Tibial nerve (tissue), 4 donors: ENCODE data around the gene GPR148. TPM values are rescaled to one million over a fixed set of nuclear protein-coding genes. Genes with fewer than 3 reads are reported as not detected.
"Not testable (repeated sequence)": the region's sequence is repeated elsewhere in the genome, so short reads cannot be mapped to it uniquely, and the experiment has no call there.

ENCODE experiments used
- DNase-seq, 2 donors: peaks; one replicate each; pipeline ENCODE4 v3.0.0-alpha.2; 2019; ENCODE audit warnings: low spot score in 2 of 2
- H3K27ac ChIP-seq, 4 donors: fragments of 200-600 bp; sonication (generic) in 3 of 4; one replicate each; pipeline ENCODE4 v1.5.1; 2017 to 2019; ENCODE audit warnings: mild to moderate bottlenecking in 1 of 4
- H3K27me3 ChIP-seq, 2 donors: fragments of 200-600 bp; sonication (generic) in 1 of 2; one replicate each; pipeline versions ENCODE4 v1.5.1 to v1.6.0; 2017 to 2019
- H3K36me3 ChIP-seq, 3 donors: fragments of 200-600 bp; sonication (generic); one replicate each; pipeline ENCODE4 v1.5.1; 2018 to 2019
- H3K4me1 ChIP-seq, 4 donors: fragments of 200-600 bp; sonication (generic) in 3 of 4; one replicate each; pipeline ENCODE4 v1.5.1; 2017 to 2019
- H3K4me3 ChIP-seq, 4 donors: fragments of 200-600 bp; sonication (generic) in 3 of 4; one replicate each; pipeline ENCODE4 v1.5.1; 2017 to 2019; ENCODE audit warnings: mild to moderate bottlenecking in 1 of 4, moderate library complexity in 1 of 4
- H3K9me3 ChIP-seq, 4 donors: fragments of 200-600 bp; sonication (generic) in 3 of 4; one replicate each; pipeline ENCODE4 v1.5.1; 2017 to 2019
- CTCF ChIP-seq, 5 experiments: fragments of 200-600 bp in 3 of 5; fragments of 450-650 bp in 2 of 5; sonication (generic) in 3 of 5; IDR thresholded peaks; one replicate each; pipeline ENCODE4 v1.5.1; 2016 to 2019; ENCODE audit warnings: antibody characterized with exemption in 5 of 5, mild to moderate bottlenecking in 3 of 5, moderate library complexity in 2 of 5
- EP300 ChIP-seq, 2 donors: sonication (generic); formaldehyde crosslinking; IDR thresholded peaks; one replicate each; pipeline ENCODE4 v1.6.1; 2017; ENCODE audit warnings: antibody characterized with exemption in 2 of 2, mild to moderate bottlenecking in 1 of 2
- POLR2A ChIP-seq, 2 donors: fragments of 450-650 bp; IDR thresholded peaks; one replicate each; pipeline ENCODE4 v1.6.1; 2017; ENCODE audit warnings: antibody characterized with exemption in 2 of 2, mild to moderate bottlenecking in 2 of 2, moderate library complexity in 2 of 2
- WGBS, 2 donors: methylation state at CpG; one replicate each; pipeline ENCODE4 v1.1.5; 2018; 5-methylcytosine and 5-hydroxymethylcytosine counted together
- total RNA-seq, 4 donors: library from RNA; depleted of rRNA; stranded (reverse); fragments of >200 nt; gene quantifications; one replicate each; pipeline ENCODE4 v1.1.0, GENCODE V29; 2016

The GPR148 gene
- total RNA-seq, result not detected

DNA sequence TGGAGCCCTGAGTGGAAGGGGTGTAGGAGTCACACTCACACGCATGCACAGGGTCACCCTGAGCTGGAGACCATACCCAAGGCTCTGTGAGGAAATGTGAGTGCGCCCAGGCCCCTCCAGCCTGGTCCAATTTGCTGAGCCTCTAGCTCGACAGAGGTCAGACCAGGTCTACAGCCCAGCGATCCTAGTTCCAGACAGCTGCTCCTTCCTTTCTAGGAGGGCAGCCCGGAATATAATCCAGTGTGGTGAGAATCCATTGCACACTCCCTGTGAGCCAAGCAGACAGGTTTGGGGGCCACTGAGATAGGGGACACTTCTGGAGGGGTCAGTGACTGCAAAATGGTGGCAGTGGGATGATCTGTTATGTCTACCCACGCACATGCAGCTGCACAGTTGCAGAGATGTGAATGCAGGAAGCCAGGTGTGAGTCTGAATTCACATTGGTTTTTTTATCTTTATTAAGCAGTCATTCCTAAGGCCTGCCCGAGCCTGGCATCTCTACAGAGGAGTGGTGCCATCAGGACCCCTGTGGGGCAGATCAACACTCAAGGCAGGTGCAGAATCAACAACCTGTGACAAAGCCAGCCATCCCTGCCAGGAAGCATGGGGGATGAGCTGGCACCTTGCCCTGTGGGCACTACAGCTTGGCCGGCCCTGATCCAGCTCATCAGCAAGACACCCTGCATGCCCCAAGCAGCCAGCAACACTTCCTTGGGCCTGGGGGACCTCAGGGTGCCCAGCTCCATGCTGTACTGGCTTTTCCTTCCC is at the start of gene GPR148:
TSS of gene GPR148 (plus strand) at position 522 of the 768 bp plus-strand sequence. CDS start at position 604, 82 bp downstream.
- H3K27me3 ChIP-seq, result no peaks in the 10 kb centered on the region
- 60 to 74% methylated on average over 7 to 8 of the region's 8 CpGs for WGBS, 2 donors
- peak within 1 kb of the TSS in 2 of 4 donors; percentile 53 to 75 for H3K27ac ChIP-seq

GRCh38 chr2:130692041-130692770 is 36.7 kb upstream of the GPR148 start:
- H3K27ac ChIP-seq, H3K27me3 ChIP-seq, H3K4me1 ChIP-seq, H3K4me3 ChIP-seq, H3K9me3 ChIP-seq, H3K36me3 ChIP-seq, DNase-seq: not testable (repeated sequence)
- WGBS, 2 donors, result 43 to 69% methylated on average over 3 to 14 of the region's 35 CpGs

More for the DNA sequence above, at the start of gene GPR148:
- no peak for DNase-seq
- Histone ChIP-seq H3K9me3 (no peaks in the 10 kb centered on the region), H3K4me1 (peaks cover 3 to 21% (median 11%) of the 10 kb centered on the region in 4 donors), H3K36me3 (no peaks in the 10 kb centered on the region), H3K4me3 (peak within 1 kb of the TSS; percentile 40 to 59 (median 48))
- no peak for TF ChIP-seq EP300 (IDR thresholded peaks at IDR 0.05)
- TF ChIP-seq POLR2A (IDR thresholded peaks at IDR 0.05), result no peak
- no peak for TF ChIP-seq CTCF (IDR thresholded peaks at IDR 0.05)

DNA sequence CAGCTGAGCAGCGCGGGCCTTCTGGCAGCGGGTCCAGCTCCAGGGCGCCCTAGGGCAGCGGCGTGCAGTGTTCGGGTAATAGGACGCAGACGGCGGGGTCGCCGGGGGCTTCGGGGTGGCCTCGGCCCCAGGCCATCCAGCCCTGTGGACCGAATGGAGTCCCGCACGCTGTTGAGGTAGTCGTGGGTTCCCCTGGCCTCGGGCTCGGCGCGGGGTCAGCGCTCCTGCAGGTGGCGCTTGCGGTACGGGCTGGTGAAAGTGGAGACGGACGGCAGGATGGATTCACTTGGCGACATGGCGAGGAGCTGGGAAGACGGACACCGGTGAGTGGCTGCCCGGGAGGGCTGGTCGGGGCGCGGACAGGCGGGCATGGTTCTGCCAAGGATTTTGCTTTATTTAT is 35.4 kb upstream of the GPR148 start:
- DNase-seq, H3K4me3 ChIP-seq, H3K9me3 ChIP-seq, H3K27me3 ChIP-seq, H3K36me3 ChIP-seq, H3K27ac ChIP-seq, H3K4me1 ChIP-seq: not testable (repeated sequence)
- 2 to 7% methylated on average over 28 to 30 of the region's 37 CpGs for WGBS, 2 donors

DNA sequence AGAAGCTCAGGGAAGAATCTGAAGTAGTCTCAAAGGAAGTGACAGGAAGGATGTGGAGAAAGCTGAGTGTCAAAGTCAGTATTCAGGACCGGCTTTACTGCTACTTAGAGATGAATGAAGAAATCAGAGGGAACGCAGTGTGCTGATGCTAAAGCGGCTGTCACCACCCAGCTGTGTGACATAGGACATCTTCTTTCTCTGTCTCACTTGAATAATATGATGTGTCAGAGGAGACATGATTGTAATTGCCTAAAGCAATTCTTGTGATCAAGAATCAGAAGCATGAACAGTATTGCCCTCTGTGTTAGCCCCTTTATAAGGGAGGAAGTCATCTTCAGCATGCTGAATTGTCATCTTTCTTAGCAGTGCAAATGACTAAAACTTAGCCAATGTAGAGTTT is 25.6 kb upstream of the GPR148 start:
- not testable (repeated sequence) for H3K9me3 ChIP-seq, H3K4me3 ChIP-seq, H3K27me3 ChIP-seq, H3K27ac ChIP-seq, H3K4me1 ChIP-seq, DNase-seq, H3K36me3 ChIP-seq
- 39 to 56% methylated on average over 3 of the region's 3 CpGs for WGBS, 2 donors

GRCh38 chr2:130714795-130715194 is 14.1 kb upstream of the GPR148 start:
- H3K27me3 ChIP-seq, H3K9me3 ChIP-seq, H3K4me1 ChIP-seq, H3K36me3 ChIP-seq, H3K4me3 ChIP-seq, H3K27ac ChIP-seq, DNase-seq: not testable (repeated sequence)
- no CpG with 5 or more reads among the region's 2 CpGs for WGBS, 2 donors

DNA sequence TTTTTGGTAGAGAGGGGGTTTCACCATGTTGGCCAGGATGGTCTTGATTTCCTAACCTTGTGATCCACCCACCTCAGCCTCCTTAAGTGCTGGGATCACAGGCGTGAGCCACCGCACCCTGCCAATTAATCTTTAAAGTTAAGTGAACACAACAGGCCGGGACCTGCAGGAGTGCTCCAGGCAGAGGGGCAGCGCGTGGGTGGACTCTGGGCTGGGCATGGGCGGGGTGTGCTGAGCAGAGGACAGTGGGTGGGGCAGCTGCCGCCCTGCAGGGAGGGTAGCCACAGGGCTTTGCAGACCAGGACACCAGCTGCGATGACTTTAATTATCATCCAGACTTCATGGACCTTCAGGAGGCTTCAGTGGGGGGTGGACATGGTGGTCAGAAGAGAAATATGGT is 8.8 kb upstream of the GPR148 start:
- 86 to 89% methylated on average over 8 of the region's 8 CpGs for WGBS, 2 donors
- H3K4me3 ChIP-seq, result no peak overlapping the region
- no peak overlapping the region for H3K27ac ChIP-seq
- TF ChIP-seq CTCF (IDR thresholded peaks at IDR 0.05) (no peak), POLR2A (IDR thresholded peaks at IDR 0.05) (no peak), EP300 (IDR thresholded peaks at IDR 0.05) (no peak)
- no peaks in the 10 kb centered on the region for H3K36me3 ChIP-seq
- no peaks in the 10 kb centered on the region for H3K4me1 ChIP-seq
- peaks cover 0 to 7% (median 0%) of the 10 kb centered on the region in 4 donors for H3K9me3 ChIP-seq
- H3K27me3 ChIP-seq, result no peaks in the 10 kb centered on the region
- no peak for DNase-seq

GRCh38 chr2:130720528-130720927 is 8.3 kb upstream of the GPR148 start:
- no peak for TF ChIP-seq POLR2A (IDR thresholded peaks at IDR 0.05)
- TF ChIP-seq CTCF (IDR thresholded peaks at IDR 0.05), result no peak
- no peak for TF ChIP-seq EP300 (IDR thresholded peaks at IDR 0.05)
- H3K9me3 ChIP-seq, result peaks cover 0 to 7% (median 0%) of the 10 kb centered on the region in 4 donors
- no peaks in the 10 kb centered on the region for H3K27me3 ChIP-seq
- no peak for DNase-seq
- no peak overlapping the region for H3K27ac ChIP-seq
- no peaks in the 10 kb centered on the region for H3K36me3 ChIP-seq
- 69 to 84% methylated on average over 3 of the region's 3 CpGs for WGBS, 2 donors
- no peaks in the 10 kb centered on the region for H3K4me1 ChIP-seq
- no peak overlapping the region for H3K4me3 ChIP-seq
